Aorta (tissue), 5 donors: ENCODE measurements around the gene RPEL1. TPM values are rescaled to one million over a fixed set of nuclear protein-coding genes. Genes with fewer than 3 reads are reported as not detected.
"Not testable (repeated sequence)": the region's sequence is repeated elsewhere in the genome, so short reads cannot be mapped to it uniquely, and the experiment has no call there.

Source experiments
- ATAC-seq: fragments of 200-7000 bp; cut with Tn5 transposase; one replicate; pipeline ENCODE4 v1.9.1; 2022; ENCODE audit warnings: moderate library complexity; ENCODE audit not compliant: low FRiP score
- DNase-seq, 2 donors: peaks; one replicate each; pipeline ENCODE4 v3.0.0-alpha.2; 2020
- H3K27ac ChIP-seq, 2 donors: one replicate each; pipeline ENCODE4 v1.5.1; 2013; ENCODE audit warnings: low read length in 2 of 2, mild to moderate bottlenecking in 2 of 2, moderate library complexity in 2 of 2, control low read depth in 1 of 2, inconsistent platforms in 1 of 2, low read depth in 1 of 2
- H3K27me3 ChIP-seq, 2 donors: one replicate each; pipeline ENCODE4 v1.6.1; 2013; ENCODE audit warnings: control low read depth in 1 of 2, low read length in 1 of 2, mild to moderate bottlenecking in 1 of 2, moderate library complexity in 1 of 2; ENCODE audit not compliant: insufficient read depth in 2 of 2, control insufficient read depth in 1 of 2
- H3K36me3 ChIP-seq, 2 donors: one replicate each; pipeline ENCODE4 v1.6.1; 2013; ENCODE audit warnings: control low read depth in 1 of 2, low read length in 1 of 2, mild to moderate bottlenecking in 1 of 2; ENCODE audit not compliant: insufficient read depth in 2 of 2, control insufficient read depth in 1 of 2
- H3K4me1 ChIP-seq, 2 donors: one replicate each; pipeline ENCODE4 v1.6.1; 2013; ENCODE audit warnings: low read length in 2 of 2, control low read depth in 1 of 2, mild to moderate bottlenecking in 1 of 2, moderate library complexity in 1 of 2; ENCODE audit not compliant: insufficient read depth in 2 of 2, control insufficient read depth in 1 of 2
- H3K4me3 ChIP-seq, 2 donors: one replicate each; pipeline ENCODE4 v1.5.1; 2013; ENCODE audit warnings: low read length in 2 of 2, control low read depth in 1 of 2, mild to moderate bottlenecking in 1 of 2
- H3K9me3 ChIP-seq: one replicate; pipeline ENCODE4 v1.6.1; 2013; ENCODE audit warnings: mild to moderate bottlenecking, low read length; ENCODE audit not compliant: control insufficient read depth
- WGBS, 2 donors: extraction: QIAGEN DNeasy Blood & Tissue Kit; methylation state at CpG; one replicate each; pipeline ENCODE4 v1.1.7; 2013; 5-methylcytosine and 5-hydroxymethylcytosine counted together
- intact Hi-C, 2 donors: fragments of 100-400 bp; cut with DNase I; formaldehyde crosslinking; loops; one replicate each; pipeline versions ENCODE4 v1.14.2 to v1.15.0; 2022
- polyA plus RNA-seq, 2 donors: library from polyadenylated mRNA; stranded (reverse); fragments of 200-250 nt; gene quantifications; one replicate each; pipeline ENCODE4 v1.2.3, GENCODE V29; 2013
- total RNA-seq, 2 donors: library from RNA; stranded (reverse); fragmentation: NEBNext Ultra II Directional; extraction: Animal tissue kit (Norgen Biotek cat#: 25700); gene quantifications; one replicate each; pipeline ENCODE4 v1.2.1, GENCODE V29; 2021
- donor health status: healthy with polysubstance abuse.
- donor health status: Bipolar disorder and iron deficiency.
- donor health status: DM: no; HTN: no; CAD: no.
- donor health status: DM: no; HTN: no; CAD: no.
- donor health status: DM: yes; HTN: yes; CAD: no.

Gene RPEL1
- total and polyA plus RNA-seq, 4 donors = not detected

DNA sequence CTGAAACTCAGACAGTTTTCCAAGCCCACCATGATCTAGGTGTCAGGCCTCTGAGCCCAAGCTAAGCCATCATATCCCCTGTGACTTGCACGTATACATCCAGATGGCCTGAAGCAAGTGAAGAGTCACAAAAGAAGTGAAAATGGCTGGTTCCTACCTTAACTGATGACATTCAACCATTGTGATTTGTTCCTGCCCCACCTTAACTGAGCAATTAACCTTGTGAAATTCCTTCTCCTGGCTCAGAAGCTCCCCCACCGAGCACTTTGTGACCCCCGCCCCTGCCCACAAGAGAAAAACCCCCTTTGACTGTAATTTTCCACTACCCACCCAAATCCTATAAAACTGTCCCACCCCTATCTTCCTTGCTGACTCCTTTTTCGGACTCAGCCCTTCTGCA, 40.3 kb upstream of the RPEL1 start:
- DNase-seq, H3K4me3 ChIP-seq, H3K36me3 ChIP-seq, H3K4me1 ChIP-seq, H3K9me3 ChIP-seq, H3K27ac ChIP-seq, ATAC-seq, H3K27me3 ChIP-seq, intact Hi-C loops: not testable (repeated sequence)
- 89 to 92% methylated on average over 4 of the region's 4 CpGs for WGBS, 2 donors

DNA sequence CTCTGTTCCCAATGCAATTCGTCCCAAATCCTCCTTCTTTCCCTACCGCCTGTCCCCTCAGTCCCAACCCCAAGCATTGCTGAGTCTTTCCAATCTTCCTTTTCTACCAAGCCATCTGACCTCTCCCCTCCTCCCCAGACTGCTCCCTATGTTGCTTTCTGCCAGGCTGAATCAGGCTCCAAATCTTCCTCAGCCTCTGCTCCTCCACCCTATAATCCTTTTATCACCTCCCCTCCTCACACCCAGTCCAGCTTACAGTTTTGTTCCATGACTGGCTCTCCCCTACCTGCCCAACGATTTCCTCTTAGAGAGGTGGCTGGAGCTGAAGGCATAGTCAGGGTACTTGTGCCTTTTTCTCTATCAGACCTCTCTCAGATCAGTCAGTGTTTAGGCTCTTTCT, 39.0 kb upstream of the RPEL1 start:
- H3K36me3 ChIP-seq, H3K27me3 ChIP-seq, H3K4me3 ChIP-seq, ATAC-seq, intact Hi-C loops, H3K9me3 ChIP-seq, DNase-seq, H3K4me1 ChIP-seq, H3K27ac ChIP-seq: not testable (repeated sequence)
- 84 to 87% methylated on average over 3 of the region's 3 CpGs for WGBS, 2 donors

GRCh38 chr10:103207141-103207540, 38.5 kb upstream of the RPEL1 start:
- intact Hi-C loops = no loop called here
- Histone ChIP-seq H3K36me3 (no peaks in the 10 kb centered on the region), H3K4me1 (no peaks in the 10 kb centered on the region), H3K27ac (no peak overlapping the region), H3K4me3 (no peak overlapping the region), H3K27me3 (no peaks in the 10 kb centered on the region), H3K9me3 (no peaks in the 10 kb centered on the region)
- no peak for ATAC-seq
- whole genome bisulfite sequencing, 2 donors = 76 to 82% methylated on average over 2 of the region's 2 CpGs
- DNase-seq = no peak

DNA sequence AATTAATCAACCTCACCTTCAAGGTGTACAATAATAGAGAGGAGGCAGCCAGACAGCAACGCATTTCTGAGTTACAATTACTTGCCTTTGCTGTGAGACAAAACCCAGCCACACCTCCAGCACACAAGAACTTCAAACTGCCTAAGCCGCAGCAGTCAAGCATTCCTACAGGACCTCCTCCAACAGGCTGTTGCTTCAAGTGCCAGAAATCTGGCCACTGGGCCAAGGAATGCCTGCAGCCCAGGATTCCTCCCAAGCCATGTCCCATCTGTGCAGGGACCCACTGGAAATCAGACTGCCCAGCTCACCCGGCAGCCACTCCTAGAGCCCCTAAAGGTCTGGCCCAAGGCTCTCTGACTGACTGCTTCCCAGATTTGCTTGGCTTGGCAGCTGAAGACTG, 38.0 kb upstream of the RPEL1 start:
- H3K27ac ChIP-seq, H3K36me3 ChIP-seq, ATAC-seq, H3K9me3 ChIP-seq, intact Hi-C loops, H3K27me3 ChIP-seq, H3K4me1 ChIP-seq, H3K4me3 ChIP-seq, DNase-seq: not testable (repeated sequence)
- 10% methylated on average over 3 of the region's 3 CpGs for WGBS, 2 donors

GRCh38 chr10:103210262-103210661, 35.4 kb upstream of the RPEL1 start:
- H3K9me3 ChIP-seq, intact Hi-C loops, ATAC-seq, H3K4me1 ChIP-seq, H3K4me3 ChIP-seq, H3K27ac ChIP-seq, H3K27me3 ChIP-seq, DNase-seq, H3K36me3 ChIP-seq: not testable (repeated sequence)
- WGBS, 2 donors = 96 to 97% methylated on average over 4 of the region's 4 CpGs

DNA sequence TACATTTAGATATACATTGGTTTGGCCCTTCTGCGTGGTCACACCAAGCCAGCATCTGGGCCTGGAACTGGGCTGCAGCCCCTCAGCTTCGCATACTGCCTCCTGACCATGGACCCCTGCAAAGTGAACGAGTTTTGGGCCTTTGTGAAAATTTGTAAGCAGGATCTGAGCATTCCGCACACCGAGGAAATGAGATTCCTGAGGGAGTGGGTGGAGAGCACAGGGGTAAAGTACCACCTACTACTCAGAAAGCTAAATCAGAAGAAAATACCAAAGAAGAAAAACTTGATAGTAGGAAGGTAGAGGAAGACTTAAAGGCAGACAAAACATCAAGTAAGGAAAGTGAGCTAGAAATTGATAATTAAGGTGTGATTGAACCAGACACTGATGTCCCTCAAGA, 30.1 kb upstream of the RPEL1 start:
- intact Hi-C loops = no loop called here
- WGBS, 2 donors = 94% methylated on average over 5 of the region's 5 CpGs

GRCh38 chr10:103216362-103216761, 29.3 kb upstream of the RPEL1 start:
- 24 to 25% methylated on average over 4 of the region's 4 CpGs for WGBS, 2 donors
- not testable (repeated sequence) for ATAC-seq

More for the DNA sequence above, 30.1 kb upstream of the RPEL1 start:
- no peak overlapping the region for H3K4me3 ChIP-seq
- H3K27ac ChIP-seq = no peak overlapping the region
- no peaks in the 10 kb centered on the region for H3K9me3 ChIP-seq
- DNase-seq = no peak
- H3K27me3 ChIP-seq = no peaks in the 10 kb centered on the region
- ATAC-seq = no peak
- H3K4me1 ChIP-seq = peaks cover 0 to 2% of the 10 kb centered on the region in 2 donors
- H3K36me3 ChIP-seq = no peaks in the 10 kb centered on the region

DNA sequence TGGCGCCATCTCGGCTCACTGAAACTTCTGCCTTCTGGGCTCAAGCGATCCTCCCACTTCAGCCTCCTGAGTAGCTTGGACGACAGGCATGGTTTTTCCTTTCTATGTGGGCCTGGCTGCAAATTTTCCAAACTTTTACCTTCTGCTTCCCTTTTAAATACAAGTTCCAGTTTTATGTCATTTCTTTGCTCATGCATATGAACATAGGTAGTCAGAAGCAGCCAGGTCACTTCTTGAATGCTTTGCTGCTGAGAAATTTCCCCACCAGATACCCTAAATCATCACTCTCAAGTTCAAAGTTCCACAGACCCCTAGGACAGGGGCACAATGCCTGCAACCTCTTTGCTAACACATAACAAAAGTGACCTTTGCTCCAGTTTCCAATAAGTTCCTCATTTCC, 21.6 kb upstream of the RPEL1 start:
- ATAC-seq = no peak
- WGBS, 2 donors = 96% methylated on average over 4 of the region's 4 CpGs
- H3K27ac ChIP-seq = no peak overlapping the region
- H3K36me3 ChIP-seq = no peaks in the 10 kb centered on the region
- peaks cover 0 to 2% of the 10 kb centered on the region in 2 donors for H3K4me1 ChIP-seq
- intact Hi-C loops = no loop called here
- H3K27me3 ChIP-seq = no peaks in the 10 kb centered on the region
- DNase-seq = no peak
- no peaks in the 10 kb centered on the region for H3K9me3 ChIP-seq
- no peak overlapping the region for H3K4me3 ChIP-seq

More at GRCh38 chr10:103216362-103216761, 29.3 kb upstream of the RPEL1 start:
- intact Hi-C loops, H3K9me3 ChIP-seq, H3K4me3 ChIP-seq, H3K36me3 ChIP-seq, H3K27ac ChIP-seq, H3K4me1 ChIP-seq, DNase-seq, H3K27me3 ChIP-seq: not testable (repeated sequence)

DNA sequence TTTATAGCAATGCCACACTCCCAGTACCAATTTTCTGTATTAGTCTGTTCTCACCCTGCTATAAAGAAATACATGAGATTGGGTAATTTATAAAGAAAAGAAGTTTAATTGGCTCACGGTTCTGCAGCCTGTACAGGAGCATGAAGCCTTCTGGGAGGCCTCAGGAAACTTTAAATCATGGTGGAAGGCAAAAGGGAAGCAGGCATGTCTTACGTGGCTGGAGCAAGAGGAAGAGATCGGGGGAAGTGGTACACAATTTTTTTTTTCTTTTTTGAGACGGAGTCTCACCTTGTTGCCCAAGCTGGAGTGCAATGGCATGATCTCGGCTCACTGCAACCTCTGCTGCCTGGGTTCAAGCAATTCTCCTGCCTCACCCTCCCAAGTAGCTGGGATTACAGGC, 21.0 kb upstream of the RPEL1 start:
- WGBS, 2 donors = 92 to 93% methylated on average over 5 of the region's 5 CpGs

More for the DNA sequence above, 21.0 kb upstream of the RPEL1 start:
- H3K27me3 ChIP-seq, H3K9me3 ChIP-seq, H3K4me1 ChIP-seq, H3K4me3 ChIP-seq, DNase-seq, intact Hi-C loops, ATAC-seq, H3K36me3 ChIP-seq, H3K27ac ChIP-seq: not testable (repeated sequence)
